ENCODE data around the gene EZH1.

EZH1 gene

DNA sequence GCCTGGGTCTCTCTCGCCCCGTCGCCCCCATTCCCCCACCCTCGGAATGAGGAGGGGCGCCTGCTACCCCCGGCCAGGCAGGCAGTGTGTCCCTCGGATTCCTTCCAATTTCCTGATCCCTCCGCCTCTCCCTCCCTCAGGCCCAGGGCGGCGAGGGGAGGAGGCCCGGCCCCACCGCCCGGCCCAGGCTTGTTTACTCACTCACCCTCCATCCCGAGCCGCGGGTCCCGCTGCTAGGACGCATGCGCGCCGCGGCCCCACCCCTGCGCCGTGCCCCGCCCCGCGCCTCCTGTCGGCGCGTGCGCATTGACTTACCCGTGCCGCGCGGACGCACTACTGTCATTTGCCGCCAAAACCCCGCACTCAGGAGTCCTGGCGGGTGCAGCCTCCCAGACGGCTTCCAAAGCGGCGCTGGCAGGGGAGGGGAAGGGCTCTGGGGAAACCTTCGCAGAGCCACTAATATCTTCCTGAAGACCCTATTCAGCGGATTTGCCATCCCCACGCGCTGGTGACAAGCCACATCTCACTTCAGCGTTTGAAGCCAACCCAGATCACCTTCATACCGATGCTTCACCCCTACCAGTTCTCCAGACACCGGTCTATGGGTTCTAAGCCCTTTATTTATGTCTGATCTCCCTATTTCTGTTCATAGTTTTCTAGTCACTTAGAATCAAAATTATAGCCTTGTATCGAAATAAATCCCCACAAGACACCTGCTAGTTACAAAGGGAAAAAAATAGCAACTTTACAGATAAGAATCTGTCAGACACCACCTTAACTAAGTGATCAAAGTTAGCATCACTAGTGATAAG, at the start of gene EZH1:
Gene EZH1, minus strand, starts transcription at position 235 of the 812 bp plus-strand sequence. CDS start 16,099 bp downstream, outside the sequence.
- DNase-seq (ENCODE audit: low read depth) = peak; percentile 23

DNA sequence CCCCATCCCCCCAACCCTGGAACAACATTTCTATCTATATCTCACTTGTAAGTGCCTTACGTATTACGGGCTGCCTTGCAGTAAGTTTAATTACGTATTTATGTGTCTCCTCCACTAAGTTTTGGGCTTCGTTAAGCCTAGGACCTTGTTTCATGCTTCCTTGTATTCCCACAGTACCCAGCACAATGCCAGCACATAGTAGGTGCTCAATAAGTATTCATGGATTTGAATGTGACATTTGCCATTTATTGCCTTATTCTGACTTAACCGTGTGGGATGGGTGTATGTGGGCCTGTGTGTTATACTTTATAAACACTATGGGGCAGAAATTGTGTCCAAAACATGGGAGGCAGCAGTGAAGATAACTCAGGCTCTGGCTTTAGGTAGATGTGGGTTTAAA, 47.7 kb upstream of the EZH1 start:
- no peak for DNase-seq (ENCODE audit: low read depth)

DNA sequence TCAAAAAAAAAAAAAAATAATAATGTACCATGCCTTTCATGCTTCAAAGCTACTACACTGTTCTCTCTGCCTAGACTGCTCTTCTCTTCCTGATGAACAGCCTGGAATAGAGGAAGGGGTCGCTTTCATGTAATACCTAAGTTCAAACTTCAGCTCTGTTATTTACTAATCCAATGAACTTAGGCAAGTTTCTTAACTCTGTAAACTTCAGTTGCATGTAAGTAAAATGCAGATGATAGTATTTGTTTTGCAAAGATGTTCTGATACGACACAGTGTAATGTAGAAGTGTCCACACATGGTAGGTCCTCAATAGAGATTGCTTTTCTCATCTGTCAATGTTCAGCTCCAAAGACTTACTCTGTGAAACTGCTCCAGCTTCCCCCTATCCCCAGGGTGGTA, 47.1 kb upstream of the EZH1 start:
- no peak for DNase-seq (ENCODE audit: low read depth)

DNA sequence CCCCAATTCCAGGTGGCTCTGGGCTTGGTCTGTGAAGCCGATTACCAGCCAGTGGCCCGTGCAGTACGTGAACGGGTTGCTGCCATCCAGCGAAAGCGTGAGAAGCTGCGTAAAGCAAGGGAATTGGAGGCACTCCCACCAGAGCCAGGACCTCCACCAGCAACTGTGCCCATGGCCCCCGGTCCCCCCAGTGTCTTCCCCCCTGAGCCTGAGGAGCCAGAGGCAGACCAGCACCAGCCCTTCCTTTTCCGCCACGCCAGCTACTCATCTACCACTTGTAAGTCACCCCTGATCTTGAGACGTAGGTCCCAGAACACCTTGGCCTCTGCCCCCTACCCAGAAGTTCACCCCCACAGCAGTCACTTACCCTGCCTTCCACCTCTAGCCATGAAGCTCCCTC, 42.4 kb upstream of the EZH1 start:
- no peak for DNase-seq (ENCODE audit: low read depth)

DNA sequence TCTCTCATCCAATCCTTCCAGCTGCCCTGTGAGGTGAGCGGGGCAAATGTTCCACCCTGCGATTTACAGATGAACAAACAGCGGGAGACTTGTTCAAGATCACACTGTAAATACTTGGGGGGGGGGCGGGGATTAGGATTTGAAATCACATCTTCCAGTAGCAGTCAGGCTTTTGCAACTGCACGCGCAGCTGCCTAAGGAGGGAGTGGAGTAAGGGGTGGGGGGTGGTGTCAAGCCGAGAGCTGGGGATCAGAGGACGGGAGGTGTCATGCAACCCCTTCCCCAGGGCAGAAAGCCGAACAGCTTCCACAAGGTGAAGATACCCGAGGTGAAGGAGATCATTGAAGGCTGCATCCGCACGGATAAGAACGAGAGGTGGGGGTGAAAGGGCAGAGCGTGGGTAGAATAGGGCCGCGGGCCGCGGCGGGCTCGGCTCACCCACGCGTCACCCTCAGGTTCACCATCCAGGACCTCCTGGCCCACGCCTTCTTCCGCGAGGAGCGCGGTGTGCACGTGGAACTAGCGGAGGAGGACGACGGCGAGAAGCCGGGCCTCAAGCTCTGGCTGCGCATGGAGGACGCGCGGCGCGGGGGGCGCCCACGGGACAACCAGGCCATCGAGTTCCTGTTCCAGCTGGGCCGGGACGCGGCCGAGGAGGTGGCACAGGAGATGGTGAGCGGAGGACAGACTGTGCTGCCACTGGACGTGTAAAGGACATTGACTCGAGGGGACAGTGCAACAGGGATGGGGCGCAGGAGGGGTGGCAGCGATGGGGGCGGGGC, 40.2 kb upstream of the EZH1 start:
- DNase-seq (ENCODE audit: low read depth) = no peak

DNA sequence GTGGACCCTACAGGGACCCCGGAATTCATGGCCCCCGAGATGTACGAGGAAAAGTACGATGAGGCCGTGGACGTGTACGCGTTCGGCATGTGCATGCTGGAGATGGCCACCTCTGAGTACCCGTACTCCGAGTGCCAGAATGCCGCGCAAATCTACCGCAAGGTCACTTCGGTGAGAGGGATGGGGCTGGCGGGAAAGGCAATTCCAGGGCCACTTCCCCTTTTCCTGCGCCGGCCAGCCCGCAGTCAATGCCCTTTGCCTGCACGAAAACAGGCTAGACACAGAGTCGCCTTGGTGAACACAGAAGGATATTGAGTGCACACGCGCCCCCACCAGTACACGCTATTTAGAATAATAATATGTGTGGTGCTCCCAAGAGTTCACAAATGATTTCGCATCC, 39.6 kb upstream of the EZH1 start:
- no peak for DNase-seq (ENCODE audit: low read depth)

DNA sequence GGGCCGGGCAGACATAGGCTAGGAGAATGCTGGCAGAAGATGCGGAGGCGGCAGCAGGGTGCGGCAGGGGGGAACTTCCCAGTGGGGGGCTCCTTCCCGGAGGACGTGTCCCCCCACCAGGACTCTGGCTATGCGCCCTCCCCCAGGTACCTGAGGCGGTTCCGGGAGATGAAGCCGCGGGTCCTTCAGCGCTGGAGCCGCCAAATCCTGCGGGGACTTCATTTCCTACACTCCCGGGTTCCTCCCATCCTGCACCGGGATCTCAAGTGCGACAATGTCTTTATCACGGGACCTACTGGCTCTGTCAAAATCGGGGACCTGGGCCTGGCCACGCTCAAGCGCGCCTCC, 38.9 kb upstream of the EZH1 start:
- no peak for DNase-seq (ENCODE audit: low read depth)

DNA sequence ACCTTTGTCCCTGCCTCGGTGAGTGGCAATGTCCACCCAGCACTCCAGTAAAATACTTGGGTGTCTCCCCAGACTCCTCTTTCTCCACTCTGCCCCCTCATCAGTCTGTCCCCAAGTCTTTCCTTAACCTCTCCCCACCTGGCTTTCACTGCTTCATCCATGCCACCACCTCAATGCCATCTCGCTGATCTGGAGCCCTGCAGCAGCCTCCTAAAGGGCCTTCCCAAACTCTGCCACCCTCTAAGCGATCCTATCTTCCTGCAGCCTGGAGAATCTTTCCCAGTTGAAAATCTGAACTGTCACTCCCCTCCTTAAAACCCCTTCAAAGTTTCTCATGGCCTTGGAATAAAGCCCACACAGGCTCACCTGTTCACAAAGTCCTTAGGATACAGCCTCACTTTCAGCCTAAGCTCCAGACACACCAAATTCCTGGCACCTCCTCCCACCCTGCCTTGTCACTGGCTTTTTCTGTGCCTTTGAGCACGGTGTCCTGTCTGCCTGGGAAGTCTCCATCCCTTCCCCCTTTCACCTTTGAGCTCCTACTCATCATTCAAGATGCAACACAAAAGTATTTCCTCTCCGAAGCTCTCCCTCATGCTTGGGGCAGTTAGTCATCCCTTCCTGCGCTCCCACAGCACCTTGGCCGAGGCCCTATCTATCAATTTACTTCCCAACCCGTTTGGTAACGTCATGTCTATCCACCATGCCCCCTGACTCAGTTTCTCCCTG, 38.4 kb upstream of the EZH1 start:
- peak; percentile 43 for DNase-seq (ENCODE audit: low read depth)

DNA sequence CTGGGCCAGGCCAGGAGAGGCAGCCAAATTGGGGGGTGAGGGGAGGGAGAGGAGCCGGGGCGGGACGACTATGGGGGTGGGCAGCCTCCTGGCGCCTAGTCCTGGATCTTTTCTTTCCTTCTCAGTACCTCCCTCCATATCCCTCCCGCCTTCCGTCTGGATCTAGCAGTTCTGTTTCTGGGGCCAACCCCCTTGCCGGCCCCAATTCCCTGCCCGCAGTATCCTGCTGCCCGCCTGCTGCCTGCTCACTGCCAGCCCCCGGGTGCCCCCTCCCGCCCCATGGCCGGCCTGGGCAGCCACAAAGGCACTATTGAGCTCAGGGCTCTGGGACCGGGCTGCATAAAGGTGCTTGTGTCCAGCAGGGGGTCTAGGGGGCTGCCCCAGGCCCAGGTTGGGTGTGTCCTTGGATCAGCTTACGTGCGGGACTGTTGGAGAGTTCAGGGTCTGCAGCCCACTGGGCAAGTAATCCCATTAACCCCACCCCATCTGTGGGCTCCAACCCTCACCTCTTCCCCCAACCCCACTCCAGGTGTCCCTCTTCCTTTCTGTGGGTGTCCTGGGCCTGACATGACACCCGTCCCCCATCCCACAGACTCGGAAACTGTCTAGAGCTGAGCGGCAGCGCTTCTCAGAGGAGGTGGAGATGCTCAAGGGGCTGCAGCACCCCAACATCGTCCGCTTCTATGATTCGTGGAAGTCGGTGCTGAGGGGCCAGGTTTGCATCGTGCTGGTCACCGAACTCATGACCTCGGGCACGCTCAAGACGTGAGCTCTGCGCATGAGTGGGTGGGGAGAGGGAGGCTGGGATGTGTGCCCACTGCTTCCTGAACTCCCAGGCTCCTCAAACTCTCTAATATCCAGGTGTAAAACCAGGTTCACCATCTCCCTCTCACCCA, 37.6 kb upstream of the EZH1 start:
- DNase-seq (ENCODE audit: low read depth) = no peak

DNA sequence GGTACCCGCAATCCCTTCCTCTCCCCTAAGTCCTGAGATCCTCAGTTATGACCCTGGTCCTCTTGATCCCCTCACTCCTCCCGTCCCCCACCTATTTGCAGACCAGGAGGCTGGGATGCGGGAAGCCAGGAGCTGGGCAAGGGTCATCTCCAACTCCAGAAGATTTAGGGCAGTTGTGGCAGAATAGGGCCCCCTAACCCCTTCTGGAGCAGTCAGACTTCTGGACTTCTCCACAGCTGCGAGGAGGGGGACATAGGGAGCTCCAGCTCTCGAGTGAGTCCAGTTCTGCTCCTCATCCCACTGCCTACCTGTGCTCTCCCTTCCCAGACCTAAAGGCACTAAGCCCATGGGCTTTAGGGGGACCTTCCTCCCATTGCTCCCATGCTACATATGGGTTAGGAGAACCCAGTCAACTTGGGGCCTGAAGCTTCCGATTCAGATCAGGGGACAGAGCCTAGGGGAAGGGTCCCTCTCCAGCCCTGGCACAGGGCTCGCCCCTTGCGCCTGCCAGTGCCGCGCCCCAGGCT, 36.9 kb upstream of the EZH1 start:
- DNase-seq (ENCODE audit: low read depth) = no peak

DNA sequence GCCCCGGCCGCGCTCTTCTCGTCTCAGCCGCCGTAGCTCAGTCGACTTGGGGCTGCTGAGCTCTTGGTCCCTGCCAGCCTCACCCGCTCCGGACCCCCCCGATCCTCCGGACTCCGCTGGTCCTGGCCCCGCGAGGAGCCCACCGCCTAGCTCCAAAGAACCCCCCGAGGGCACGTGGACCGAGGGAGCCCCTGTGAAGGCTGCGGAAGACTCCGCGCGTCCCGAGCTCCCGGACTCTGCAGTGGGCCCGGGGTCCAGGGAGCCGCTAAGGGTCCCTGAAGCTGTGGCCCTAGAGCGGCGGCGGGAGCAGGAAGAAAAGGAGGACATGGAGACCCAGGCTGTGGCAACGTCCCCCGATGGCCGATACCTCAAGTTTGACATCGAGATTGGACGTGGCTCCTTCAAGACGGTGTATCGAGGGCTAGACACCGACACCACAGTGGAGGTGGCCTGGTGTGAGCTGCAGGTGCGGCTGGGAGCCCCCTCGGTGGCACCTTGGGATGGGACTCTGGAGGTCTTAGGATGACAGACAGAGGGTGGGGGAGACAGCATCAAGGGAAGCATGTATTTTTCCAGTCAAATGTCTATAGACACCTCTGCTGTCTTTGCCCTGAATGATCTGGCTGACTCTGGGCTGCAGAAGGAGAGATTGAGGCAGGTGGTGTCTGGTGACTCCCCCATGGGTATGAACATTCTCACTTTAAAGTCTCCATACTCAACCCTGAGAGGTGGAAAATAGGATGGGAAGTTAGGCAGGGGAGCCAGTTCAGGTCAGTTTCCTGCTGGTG, 36.2 kb upstream of the EZH1 start:
- no peak for DNase-seq (ENCODE audit: low read depth)

DNA sequence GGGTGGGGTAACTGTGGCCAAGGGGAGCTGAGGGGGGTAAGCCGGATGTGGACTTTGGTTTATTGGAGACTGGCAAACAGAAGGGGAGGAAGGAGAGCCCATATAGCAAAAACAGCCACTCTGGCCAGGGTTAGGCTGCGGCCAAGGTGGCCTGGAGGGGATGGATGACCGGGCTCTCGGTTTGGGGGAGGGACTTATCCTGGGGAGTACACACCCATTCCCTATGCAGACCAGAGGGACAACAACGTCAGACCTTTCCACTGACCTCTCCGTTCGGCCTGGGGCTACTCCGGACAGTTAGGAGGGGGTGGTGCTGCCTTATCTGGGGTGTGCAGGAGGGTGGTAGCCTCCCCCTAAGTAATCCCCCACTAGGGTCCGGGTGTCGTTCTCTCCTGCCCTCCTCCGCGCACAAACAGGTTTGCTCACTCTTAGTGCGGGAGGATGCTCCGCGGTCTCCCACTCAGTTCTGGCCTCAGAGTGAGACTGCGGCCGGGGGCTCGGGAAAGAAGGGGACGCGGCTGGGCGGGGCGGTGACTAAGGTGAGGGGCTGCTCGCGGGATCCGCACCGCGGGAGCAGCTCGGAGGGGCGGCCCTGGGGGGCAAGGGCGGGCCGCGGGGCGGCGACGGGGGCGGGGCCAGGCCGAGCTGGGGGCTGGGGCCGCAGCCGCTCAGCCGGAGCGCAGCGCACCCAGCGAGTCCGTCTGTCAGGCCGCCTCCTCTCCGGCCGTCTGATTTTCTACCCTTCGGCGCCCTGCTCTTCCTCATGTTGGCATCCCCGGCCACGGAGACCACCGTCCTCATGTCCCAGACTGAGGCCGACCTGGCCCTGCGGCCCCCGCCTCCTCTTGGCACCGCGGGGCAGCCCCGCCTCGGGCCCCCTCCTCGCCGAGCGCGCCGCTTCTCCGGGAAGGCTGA, 35.4 kb upstream of the EZH1 start, which contains the start of gene WNK4:
Gene WNK4, plus strand, starts transcription at position 675 of the 915 bp plus-strand sequence. Its CDS starts 89 bp downstream, at position 764.
- DNase-seq (ENCODE audit: low read depth) = no peak

DNA sequence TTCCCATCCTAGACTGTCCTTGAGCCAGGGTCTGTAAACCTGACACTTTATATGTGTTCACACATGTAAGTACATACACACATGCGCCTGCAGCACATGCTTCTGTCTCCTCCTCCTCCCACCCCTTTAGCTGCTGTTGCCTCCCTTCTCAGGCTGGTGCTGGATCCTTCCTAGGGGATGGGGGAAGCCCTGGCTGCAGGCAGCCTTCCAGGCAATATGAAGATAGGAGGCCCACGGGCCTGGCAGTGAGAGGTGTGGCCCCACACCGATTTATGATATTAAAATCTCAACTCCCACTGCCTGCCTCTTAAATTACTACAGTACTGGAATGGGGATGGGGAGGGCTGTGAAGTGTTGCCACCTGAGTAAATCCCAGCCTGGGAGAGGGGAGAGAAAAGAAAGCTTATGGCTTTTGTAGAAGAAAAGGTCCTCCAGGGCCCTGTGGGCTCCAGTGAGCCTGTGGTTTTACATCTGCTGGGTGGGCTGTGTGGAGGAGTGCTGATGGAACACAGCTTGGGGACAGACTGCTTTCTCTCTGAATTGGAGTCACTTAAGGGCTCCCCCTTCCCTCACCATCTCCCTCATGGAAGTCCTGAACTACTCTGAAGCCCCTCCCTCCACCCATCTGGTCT, 34.6 kb upstream of the EZH1 start:
- no peak for DNase-seq (ENCODE audit: low read depth)

DNA sequence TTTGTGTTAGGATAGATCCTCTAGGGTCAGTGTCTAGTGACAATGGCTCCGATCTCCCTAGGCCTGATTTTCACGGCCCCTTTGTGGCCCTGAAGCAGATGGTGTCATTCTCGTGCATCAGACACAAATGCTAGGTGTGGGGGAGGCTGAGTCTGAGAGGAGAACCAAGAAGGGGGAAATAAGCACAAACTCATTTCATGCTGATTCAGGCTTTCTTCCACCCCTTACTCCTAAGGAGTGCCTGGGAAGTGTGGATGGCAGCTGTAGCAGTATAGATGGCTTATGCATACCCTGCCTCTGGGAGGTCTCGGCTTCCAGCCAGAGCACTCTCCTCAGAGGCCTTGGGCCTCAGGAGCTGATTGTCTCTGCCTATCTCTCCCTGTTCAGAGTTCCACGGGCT, 33.7 kb upstream of the EZH1 start:
- DNase-seq (ENCODE audit: low read depth) = no peak

DNA sequence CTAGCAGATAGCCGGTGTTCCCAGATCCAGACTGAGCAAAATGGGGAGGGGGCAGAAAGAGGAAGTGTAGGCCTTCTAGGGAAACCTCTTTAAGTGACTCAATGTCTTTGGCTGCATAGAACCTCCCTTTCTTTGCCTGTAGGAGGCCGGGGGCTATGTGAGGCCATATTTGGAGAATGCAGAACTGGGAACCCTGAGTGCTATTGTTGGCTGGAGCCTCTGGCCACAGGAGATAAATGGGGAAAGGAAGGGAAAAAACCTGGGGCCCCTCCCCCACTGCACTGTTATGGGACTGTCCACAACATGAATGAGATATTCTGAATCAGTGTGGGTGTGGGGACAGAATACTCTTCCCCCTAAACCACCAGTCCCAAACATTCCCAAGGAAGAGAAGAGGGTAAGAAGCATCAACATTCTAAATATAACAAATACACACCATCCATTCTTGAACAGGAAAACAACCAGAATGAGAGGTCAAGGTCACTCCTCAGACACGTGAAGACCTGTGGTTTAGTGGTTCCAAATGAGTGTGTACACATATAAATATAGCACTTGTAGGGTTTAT, 30.8 kb upstream of the EZH1 start:
- DNase-seq (ENCODE audit: low read depth) = no peak

DNA sequence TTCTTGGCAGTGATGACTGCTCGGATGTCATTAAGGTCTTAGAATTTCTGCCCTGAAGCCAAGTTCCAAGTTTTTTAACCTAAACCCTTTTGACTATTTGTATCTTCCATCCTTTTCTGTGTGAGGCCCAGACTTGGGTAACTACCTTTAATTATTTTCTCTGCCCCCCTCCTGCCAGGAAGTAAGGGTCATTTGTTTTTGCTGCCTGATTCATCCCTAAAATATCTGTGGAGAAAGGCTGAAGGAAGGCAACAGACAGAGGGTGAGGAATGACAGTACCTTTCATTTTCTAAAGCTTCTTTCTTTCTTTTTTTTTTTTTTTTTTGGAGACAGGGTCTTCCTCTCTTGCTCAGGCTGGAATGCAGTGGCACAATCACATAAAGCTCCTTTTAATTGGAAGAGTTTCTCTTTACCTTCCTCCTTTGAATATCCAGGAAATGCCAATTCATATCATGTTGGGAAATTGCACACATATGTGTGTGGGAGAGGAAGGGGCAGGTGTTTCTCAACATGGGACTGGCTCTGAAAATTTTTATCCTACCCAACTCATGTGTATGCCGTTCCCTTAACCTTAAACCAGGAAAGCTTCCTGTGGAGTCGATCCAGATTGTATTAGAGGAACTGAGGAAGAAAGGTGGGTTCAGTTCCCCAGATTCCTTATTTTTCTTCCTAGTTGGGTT, 29.4 kb upstream of the EZH1 start:
- DNase-seq (ENCODE audit: low read depth) = no peak

DNA sequence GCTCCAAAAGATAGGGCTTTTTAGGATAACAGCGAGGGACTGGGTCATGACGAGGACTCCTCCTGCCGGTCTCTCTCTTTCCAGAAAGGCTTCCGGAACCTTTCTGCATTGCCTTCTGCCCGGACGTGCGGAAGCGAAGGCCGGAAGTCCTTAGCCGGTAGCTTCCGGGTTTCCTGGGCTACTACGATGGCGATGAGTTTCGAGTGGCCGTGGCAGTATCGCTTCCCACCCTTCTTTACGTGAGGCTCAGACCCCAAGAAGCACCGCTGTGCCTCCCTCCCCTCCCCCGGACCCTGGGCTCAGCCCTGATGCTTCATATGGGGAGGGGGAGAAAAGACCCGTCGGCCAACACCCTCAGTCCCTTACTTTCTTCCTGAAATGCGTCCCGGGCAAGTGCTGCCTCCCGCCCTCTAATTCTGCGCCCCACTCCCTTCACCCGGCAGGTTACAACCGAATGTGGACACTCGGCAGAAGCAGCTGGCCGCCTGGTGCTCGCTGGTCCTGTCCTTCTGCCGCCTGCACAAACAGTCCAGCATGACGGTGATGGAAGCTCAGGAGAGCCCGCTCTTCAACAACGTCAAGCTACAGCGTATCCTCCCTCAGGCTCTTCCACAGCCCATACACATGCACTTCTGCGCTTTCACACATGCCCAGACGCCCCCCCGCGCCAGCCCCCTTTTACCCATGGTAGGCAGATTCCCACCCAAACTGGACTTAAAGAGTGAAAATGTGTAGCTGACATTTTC, 28.6 kb upstream of the EZH1 start, which contains the start of gene VPS25:
Gene VPS25, plus strand, starts transcription at position 160 of the 746 bp plus-strand sequence. Its CDS starts 27 bp downstream, at position 187.
- no peak for DNase-seq (ENCODE audit: low read depth)

Measured in non-pigmented ciliary epithelial cell (primary cell).